Measurements from ENCODE around the gene DLEC1.

DLEC1 gene

DNA sequence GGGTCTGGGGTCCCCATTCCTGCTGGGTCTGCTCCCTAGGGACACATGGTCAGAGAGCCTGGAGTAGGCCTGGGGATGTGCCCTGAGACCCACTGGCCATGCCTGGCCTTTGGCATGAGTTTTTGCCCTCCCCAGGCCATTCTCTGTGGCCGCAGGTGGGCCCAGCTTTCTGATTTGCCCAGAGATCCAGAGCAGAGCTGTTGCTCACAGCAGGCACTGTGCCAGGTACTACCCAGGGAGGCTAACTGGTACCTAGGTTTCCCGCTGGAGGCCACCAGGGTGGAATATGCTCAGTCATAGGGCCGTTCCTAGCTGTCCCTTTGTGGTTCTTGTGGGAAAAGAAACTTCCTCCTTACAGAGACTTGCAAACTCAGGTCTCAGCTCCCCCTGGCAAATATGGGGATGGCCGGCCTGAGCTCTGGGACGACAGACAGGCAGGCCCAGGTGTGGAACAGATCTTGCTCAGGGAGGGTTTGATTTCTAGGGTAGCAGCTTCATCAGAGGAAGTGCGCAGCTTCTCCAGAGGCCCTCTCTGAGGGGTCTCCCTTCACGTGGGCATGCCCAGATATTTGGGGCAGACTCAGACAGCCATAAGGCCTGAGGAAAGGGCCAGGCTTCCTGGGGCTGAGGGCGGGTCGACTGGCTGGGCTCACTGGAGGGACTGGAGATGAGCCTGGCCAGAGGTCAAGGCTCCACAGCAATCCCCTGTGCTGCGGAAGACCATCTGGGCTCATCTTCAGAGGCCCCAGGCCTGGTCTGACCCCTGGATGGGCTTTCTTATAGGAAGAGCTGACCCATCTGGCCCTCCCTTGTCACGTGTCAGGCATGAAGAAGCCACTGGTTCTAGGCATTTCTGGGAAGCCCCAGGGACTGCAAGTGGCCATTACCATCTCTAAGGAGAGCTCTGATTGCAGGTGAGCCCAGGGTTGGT is 69.9 kb downstream of the DLEC1 start:
- DNase-seq (ENCODE audit: low read depth) = no peak
- TF ChIP-seq, protein P1, sequence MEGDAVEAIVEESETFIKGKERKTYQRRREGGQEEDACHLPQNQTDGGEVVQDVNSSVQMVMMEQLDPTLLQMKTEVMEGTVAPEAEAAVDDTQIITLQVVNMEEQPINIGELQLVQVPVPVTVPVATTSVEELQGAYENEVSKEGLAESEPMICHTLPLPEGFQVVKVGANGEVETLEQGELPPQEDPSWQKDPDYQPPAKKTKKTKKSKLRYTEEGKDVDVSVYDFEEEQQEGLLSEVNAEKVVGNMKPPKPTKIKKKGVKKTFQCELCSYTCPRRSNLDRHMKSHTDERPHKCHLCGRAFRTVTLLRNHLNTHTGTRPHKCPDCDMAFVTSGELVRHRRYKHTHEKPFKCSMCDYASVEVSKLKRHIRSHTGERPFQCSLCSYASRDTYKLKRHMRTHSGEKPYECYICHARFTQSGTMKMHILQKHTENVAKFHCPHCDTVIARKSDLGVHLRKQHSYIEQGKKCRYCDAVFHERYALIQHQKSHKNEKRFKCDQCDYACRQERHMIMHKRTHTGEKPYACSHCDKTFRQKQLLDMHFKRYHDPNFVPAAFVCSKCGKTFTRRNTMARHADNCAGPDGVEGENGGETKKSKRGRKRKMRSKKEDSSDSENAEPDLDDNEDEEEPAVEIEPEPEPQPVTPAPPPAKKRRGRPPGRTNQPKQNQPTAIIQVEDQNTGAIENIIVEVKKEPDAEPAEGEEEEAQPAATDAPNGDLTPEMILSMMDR (conservative IDR thresholded peaks at IDR 0.05; ENCODE audit: low read length) = no peak
- H3K4me3 ChIP-seq (ENCODE audit: low read length) = no peak overlapping the region

DNA sequence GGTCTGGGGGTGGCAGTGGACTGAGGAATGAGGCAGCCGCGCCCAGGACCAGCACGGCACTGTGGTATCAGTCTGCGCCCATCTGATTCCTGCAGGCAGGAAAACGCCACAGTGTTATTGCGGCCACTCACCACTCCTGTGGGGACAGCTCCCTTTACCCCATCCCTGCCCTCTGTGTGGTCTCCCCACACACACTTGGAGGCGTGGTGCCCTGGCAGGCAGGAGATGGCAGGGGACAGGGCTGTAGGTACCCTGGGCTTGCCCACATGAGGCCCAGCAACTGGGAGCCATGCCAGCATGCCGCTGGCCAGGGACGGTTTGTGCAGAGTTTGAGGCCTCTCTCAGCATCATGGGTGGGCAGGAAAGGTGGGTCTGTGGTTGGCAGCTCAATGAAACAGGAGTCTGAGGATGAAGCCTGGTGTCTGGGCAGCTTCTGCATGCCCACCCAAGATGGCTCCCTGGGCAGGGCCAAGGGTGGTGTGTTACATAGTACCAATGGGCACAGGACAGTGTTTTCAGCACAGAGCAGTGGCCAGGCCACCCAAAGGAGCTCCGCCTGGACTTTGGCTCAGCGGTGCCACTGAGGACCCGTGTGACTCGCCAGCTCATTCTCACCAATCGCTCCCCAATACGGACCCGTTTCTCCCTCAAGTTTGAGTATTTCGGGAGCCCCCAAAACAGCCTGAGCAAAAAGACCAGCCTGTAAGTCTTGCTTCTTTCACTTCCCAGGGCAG is 70.7 kb downstream of the DLEC1 start:
- H3K4me3 ChIP-seq (ENCODE audit: low read length) = no peak overlapping the region
- TF ChIP-seq, protein P1 (conservative IDR thresholded peaks at IDR 0.05; ENCODE audit: low read length) = no peak
- no peak for DNase-seq (ENCODE audit: low read depth)

DNA sequence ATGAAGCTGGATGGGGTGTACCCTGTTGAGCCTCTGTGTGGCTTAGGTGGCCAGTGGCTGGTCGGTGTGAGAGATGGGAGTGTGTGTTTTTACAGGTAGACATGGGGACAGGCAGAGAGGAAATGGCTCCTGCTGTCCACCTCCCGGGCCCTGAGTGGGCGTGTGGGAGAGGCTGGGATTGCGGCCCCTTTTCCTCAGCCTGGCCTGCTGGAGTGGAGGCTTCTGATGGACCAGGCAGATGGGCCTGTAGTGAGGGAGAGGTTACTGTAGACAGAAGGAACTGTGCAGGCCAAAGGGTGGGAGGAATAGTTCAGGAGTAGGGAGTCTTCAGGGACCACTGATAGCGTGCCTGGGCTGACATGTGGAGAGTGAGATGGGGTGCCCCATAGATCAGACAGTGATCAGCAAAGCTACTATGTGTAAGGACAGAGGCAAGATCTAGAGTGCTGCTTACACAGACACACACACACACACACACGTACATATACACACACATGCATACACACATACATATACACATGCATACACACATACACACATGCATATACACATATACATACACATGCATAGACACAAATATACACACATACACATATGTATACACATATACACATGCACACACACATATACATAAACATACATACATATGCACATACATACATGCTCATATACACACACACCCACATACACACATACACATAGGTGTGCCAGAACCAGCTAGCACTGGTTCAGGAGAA is 71.5 kb downstream of the DLEC1 start:
- TF ChIP-seq, protein P1 (conservative IDR thresholded peaks at IDR 0.05; ENCODE audit: low read length) = no peak
- DNase-seq (ENCODE audit: low read depth) = no peak
- H3K4me3 ChIP-seq (ENCODE audit: low read length) = no peak overlapping the region

DNA sequence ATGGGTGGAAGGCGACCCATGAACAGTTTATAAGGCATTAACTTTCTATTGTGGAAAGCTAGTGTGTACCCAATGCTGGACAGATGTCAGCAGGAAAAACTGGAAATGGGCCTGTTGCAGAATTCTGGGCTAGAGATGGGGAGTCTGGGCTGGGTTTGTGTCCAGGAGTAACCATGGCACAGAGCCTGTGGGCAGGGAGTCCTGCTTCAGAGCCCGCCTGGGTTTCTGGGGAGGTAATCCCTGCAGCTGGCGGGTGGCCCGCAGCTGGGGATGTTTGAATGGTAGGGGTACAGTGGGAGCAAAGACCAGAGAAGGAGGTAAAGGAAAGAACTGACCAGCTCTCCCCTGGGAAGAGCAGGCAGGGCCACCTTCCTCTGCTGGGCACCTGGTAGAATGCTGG is 72.2 kb downstream of the DLEC1 start:
- no peak for DNase-seq (ENCODE audit: low read depth)

DNA sequence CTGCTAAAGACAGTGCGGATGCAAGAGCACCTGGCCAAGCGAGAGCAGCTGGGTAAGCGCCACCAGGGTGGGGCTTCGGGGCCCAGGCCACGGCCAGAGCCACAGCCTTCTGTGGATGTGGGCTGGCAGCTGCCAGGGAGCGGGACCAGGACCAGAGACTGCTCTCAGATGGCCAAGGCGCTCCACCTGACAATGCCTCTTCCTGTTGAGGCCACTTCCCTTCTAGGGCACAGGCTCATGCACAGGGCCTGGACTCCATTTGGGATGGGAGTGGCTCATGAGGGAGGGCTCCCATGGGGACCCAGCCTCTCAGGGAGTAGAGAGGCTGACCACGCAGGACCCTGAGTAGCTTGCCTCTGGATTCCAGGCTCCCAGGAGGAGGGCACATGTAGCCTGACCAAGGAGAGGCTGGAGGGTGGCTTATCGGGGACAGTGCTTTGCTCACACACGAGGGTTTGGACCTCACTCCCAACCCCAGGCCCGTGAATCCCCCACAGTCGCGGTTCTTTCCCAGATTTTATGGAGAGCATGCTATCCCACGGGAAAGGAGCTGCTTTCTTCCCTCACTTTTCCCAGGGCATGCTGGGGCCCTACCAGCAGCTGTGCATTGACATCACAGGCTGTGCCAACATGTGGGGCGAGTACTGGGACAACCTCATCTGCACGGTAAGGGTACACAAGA is 72.8 kb downstream of the DLEC1 start:
- DNase-seq (ENCODE audit: low read depth) = no peak
- H3K4me3 ChIP-seq (ENCODE audit: low read length) = no peak overlapping the region
- TF ChIP-seq, protein P1 (conservative IDR thresholded peaks at IDR 0.05; ENCODE audit: low read length) = no peak

More for the DNA sequence above, 72.2 kb downstream of the DLEC1 start:
- TF ChIP-seq, protein P1 (conservative IDR thresholded peaks at IDR 0.05; ENCODE audit: low read length) = no peak
- no peak overlapping the region for H3K4me3 ChIP-seq (ENCODE audit: low read length)

DNA sequence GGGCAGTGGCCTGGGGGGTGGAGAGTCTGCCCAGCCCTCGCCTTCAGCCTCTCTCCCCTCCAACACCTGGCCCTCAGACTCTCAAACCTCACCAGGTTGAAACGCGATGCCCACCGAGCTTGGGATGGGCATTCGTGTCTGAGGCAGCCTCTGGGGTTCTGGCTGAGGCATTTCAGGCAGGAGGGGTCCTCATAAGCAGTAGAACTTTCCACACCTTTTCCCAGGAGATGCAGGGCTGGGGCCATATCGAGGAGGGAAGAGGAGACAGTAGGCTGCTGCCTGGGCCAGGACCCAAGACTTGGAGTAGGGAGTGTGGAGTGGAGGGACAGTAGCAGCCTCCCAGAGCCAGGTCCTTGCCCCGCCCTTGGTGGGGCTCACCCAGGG is 73.4 kb downstream of the DLEC1 start:
- TF ChIP-seq, protein P1 (conservative IDR thresholded peaks at IDR 0.05; ENCODE audit: low read length) = no peak
- H3K4me3 ChIP-seq (ENCODE audit: low read length) = no peak overlapping the region
- no peak for DNase-seq (ENCODE audit: low read depth)

All from AG10803 (cell line).